Activated CD4-positive, alpha-beta memory T cell treated with anti-CD3 and anti-CD28 coated beads for 36 hours (primary cell): ENCODE measurements around the gene CCDC57. TPM values are rescaled to one million over a fixed set of nuclear protein-coding genes. Genes with fewer than 3 reads are reported as not detected.
"Not testable (repeated sequence)": the region's sequence is repeated elsewhere in the genome, so short reads cannot be mapped to it uniquely, and the experiment has no call there.

ENCODE experiments used
- CTCF ChIA-PET: fragments of 350-600 bp; sonication (Branson Sonifier 250); formaldehyde crosslinking; loops from one replicate; lab custom pipeline; 2021; ENCODE audit warnings: antibody characterized with exemption, inconsistent platforms; lab: Charles Lee
- POLR2A ChIA-PET: fragments of 350-600 bp; sonication (Branson Sonifier 250); formaldehyde crosslinking; loops from one replicate; lab custom pipeline; 2021; ENCODE audit warnings: antibody characterized with exemption; lab: Charles Lee
- DNase-seq: peaks from one replicate; pipeline ENCODE4 v3.0.0-alpha.2; 2020
- H3K27ac Mint-ChIP-seq: one replicate; pipeline ENCODE4 v1.8.0; 2021; ENCODE audit warnings: mixed read lengths
- H3K27me3 Mint-ChIP-seq: one replicate; pipeline ENCODE4 v1.8.0; 2021; ENCODE audit warnings: mixed read lengths
- H3K36me3 Mint-ChIP-seq: one replicate; pipeline ENCODE4 v1.8.0; 2021; ENCODE audit warnings: mixed read lengths
- H3K4me1 Mint-ChIP-seq: one replicate; pipeline ENCODE4 v1.8.0; 2021; ENCODE audit warnings: low read depth, mixed read lengths
- H3K4me3 Mint-ChIP-seq: one replicate; pipeline ENCODE4 v1.8.0; 2021; ENCODE audit warnings: mild to moderate bottlenecking, mixed read lengths
- H3K9me3 Mint-ChIP-seq: one replicate; pipeline ENCODE4 v1.8.0; 2021; ENCODE audit warnings: mixed read lengths
- intact Hi-C: fragments of 100-400 bp; cut with micrococcal nuclease; formaldehyde crosslinking; loops from one replicate; pipeline ENCODE4 v1.15.1; 2023
- total RNA-seq, 2 experiments: library from RNA; stranded (reverse); gene quantifications; one replicate each; pipeline ENCODE4 v1.2.3, GENCODE V29; 2021

Gene CCDC57
- total RNA-seq, 2 experiments from 2014 or later = 49.6 to 51.7 TPM

DNA sequence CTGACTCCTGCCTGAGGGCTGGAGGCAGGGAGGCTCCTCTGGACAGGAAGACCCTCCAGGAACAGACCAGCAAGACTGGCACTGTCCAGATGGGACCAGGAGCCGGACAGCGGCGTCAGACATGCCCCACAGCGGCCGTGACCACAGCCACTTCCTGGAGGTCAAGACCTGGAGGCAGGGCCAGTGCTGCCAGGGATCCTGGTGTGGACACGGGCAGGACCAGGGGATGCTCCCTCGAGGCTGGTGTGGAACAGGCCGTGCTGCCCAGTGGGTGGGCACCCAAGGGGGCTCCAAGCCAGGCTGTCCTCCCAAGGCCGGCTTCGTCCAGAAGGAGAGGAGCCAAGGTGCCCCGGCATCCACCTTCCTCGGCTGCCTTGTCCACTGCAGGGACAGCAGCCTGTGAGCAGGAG, 4.5 kb upstream of the CCDC57 start:
- Mint-ChIP-seq H3K9me3 (no peaks in the 10 kb centered on the region), H3K4me3 (no peak overlapping the region), H3K27ac (peak overlapping the region; percentile 76), H3K4me1 (peaks cover 29% of the 10 kb centered on the region), H3K36me3 (no peaks in the 10 kb centered on the region), H3K27me3 (no peaks in the 10 kb centered on the region)
- ChIA-PET POLR2A (interaction anchor here (1.5 kb wide), 1 partner anchor 11 kb away, joined by 5 read pairs; no protein-coding TSS in a partner anchor), CTCF (no interaction called here)
- no peak for DNase-seq
- intact Hi-C loops = no loop called here

DNA sequence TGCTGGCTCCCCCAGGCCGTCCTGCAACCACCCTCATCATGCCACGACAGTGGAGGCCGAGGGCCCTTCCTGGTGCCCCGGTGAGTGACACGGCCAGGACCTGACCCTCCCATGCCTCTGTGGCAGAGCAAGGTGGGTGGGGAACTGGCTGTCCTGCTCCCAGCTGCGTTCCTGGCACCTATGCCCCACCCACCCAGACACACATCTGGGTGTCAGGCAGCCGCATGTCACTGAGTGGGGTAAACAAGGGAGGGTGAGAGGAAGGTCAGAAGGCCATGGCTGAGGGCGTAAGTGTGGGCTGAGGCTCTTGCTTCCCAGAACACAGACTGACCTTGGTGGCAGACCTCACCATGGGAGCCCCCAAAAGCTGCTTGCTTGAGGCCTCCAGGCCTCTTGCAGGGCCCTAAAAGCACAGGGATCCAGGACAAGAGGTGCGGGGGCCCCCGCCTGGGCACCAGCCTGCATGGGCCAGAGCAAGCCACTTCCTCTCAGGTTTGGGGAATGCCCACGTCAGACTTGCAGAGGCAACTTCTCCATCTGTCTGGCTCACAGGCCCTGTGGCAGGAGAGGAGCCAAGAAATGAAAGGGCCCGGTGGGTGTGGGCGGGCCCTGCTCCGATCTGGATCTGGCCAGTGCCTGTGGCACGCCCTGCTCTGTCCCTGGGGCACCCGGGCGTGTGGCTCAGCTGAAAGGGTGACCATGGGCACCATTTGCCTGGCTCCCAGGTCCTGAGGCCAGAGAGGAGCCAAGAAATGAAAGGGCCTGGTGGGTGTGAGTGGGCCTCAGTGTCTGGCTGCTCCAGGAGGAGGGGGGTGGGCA, 3.9 kb upstream of the CCDC57 start:
- H3K4me3 Mint-ChIP-seq = no peak overlapping the region
- POLR2A ChIA-PET = interaction anchor here (0.9 to 1.5 kb wide), 2 partner anchors 11 to 12 kb away, joined by 4 to 5 read pairs; no protein-coding TSS in a partner anchor

DNA sequence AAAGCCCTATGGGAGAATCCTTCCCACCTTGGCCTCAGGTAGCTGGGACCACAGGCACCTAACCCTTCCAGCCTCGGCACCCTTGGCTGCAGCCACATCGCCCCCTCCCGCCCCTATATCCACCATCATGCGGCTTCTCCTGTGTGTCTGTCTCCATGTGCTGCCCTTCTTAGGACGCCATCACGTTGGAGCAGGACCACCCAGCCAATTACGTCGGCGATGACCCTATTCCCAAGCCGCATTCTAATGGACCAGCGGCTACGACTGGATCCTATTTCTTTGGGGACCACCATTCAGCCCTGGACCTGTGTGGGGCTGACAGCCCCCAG, 3.3 kb upstream of the CCDC57 start:
- H3K27me3 Mint-ChIP-seq = no peaks in the 10 kb centered on the region
- DNase-seq = no peak
- H3K27ac Mint-ChIP-seq = peak overlapping the region; percentile 76
- ChIA-PET POLR2A (interaction anchor here (0.9 to 1.5 kb wide), 2 partner anchors 10 to 12 kb away, joined by 4 to 5 read pairs; no protein-coding TSS in a partner anchor), CTCF (interaction anchor here (1.2 to 1.3 kb wide), 2 partner anchors 10 to 20 kb away, joined by 5 to 7 read pairs; no protein-coding TSS in a partner anchor)
- H3K4me3 Mint-ChIP-seq = no peak overlapping the region
- intact Hi-C loops = loop anchor here (1.0 kb wide), 1 partner anchor 11 kb away; no protein-coding TSS in a partner anchor
- no peaks in the 10 kb centered on the region for H3K9me3 Mint-ChIP-seq
- H3K36me3 Mint-ChIP-seq = no peaks in the 10 kb centered on the region
- peaks cover 33% of the 10 kb centered on the region for H3K4me1 Mint-ChIP-seq

More for the DNA sequence above, 3.9 kb upstream of the CCDC57 start:
- H3K4me1 Mint-ChIP-seq = peaks cover 33% of the 10 kb centered on the region
- DNase-seq = peak; percentile 85
- no peaks in the 10 kb centered on the region for H3K27me3 Mint-ChIP-seq
- H3K36me3 Mint-ChIP-seq = no peaks in the 10 kb centered on the region
- H3K27ac Mint-ChIP-seq = peak overlapping the region; percentile 76
- H3K9me3 Mint-ChIP-seq = no peaks in the 10 kb centered on the region
- CTCF ChIA-PET = interaction anchor here (1.3 kb wide), 1 partner anchor 10 kb away, joined by 7 read pairs; no protein-coding TSS in a partner anchor
- intact Hi-C loops = loop anchor here (1.0 kb wide), 1 partner anchor 11 kb away; no protein-coding TSS in a partner anchor

DNA sequence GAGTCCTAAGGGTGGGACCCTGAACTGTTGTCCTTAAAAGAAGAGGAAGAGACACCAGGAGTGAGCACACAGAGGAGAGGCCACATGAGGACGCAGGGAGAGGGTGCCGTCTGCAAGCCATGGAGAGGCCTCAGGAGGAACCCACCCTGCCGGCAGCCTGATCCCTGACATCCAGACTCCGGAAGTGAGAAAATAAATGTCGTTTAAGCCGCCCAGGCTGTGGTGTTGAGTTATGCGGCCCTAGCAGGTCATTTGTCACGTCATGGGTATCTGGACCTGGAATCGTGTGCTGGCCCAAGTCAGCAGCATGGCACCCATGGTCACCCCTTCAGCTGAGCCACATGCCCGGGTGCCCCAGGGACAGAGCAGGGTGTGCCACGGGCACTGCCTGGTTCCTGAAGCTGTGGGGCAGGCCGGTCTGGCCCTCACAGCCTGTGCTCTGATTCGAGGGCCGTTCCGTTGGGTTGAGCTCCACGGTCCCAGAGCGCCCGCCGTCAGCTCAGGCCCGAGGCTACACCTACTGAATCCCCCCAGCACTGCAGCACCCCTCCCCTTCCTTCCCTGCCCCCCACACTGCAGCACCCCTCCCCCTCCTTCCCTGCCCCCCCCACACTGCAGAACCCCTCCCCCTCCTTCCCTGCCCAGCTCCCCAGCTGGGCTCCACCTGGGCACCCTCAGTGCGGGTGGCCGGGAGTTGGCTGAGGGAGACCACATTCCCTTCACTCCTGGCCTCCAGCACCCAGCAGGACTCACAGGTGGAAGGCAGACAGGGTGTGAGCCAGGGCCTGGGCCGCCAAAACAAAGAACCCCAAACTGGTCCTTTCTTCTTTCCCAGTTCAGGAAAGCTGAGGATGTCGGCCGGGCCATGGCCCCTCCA, 2.7 kb upstream of the CCDC57 start:
- ChIA-PET POLR2A (interaction anchor here (0.9 to 1.5 kb wide), 3 partner anchors 9 to 83 kb away, joined by 3 to 5 read pairs (median 4); no protein-coding TSS in a partner anchor), CTCF (interaction anchor here (1.2 to 1.3 kb wide), 2 partner anchors 9 to 21 kb away, joined by 5 to 7 read pairs; no protein-coding TSS in a partner anchor)
- DNase-seq = no peak
- Mint-ChIP-seq H3K27me3 (no peaks in the 10 kb centered on the region), H3K27ac (peak overlapping the region; percentile 67), H3K36me3 (no peaks in the 10 kb centered on the region), H3K4me1 (peaks cover 33% of the 10 kb centered on the region), H3K9me3 (no peaks in the 10 kb centered on the region), H3K4me3 (peak overlapping the region; percentile 23)
- intact Hi-C loops = no loop called here

DNA sequence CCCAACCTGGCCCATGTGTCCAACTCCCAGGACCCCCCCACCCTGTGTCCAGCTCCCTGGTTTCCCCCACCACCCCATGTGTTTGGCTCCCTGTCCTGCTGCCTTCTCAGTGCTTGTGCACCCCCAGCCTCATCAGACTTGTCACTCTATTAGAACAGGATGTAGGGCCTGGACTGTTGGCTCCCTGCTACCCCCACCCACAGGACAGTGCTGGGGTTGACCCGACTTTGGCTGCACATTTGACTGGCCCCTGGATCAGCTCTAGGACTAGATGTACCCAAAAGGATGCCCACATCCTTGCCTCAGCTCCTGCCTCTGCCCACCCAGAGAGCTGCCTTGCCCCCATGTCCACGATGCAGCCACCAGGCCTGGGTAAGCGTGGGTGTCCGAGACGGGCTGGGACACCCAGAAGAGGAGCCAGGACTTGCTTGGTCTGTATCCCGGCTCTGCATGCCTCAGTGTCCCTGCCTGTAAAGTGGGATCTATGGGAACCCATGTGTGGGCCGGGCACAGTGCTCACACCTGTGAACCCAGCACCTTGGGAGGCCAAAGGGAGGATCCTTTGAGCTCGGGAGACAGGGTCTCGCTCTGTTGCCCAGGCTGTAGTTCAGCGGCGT, 1.5 kb upstream of the CCDC57 start:
- no peaks in the 10 kb centered on the region for H3K27me3 Mint-ChIP-seq
- intact Hi-C loops = no loop called here
- no peaks in the 10 kb centered on the region for H3K36me3 Mint-ChIP-seq
- H3K27ac Mint-ChIP-seq = peak overlapping the region; percentile 51
- ChIA-PET POLR2A (interaction anchor here (0.5 to 1.6 kb wide), 5 partner anchors 12 to 89 kb away, joined by 3 to 6 read pairs (median 3); partner anchors contain the start of gene SLC16A3), CTCF (interaction anchor here (0.7 to 1.0 kb wide), 2 partner anchors 8 to 22 kb away, joined by 3 read pairs; no protein-coding TSS in a partner anchor)
- H3K4me1 Mint-ChIP-seq = peaks cover 37% of the 10 kb centered on the region
- no peaks in the 10 kb centered on the region for H3K9me3 Mint-ChIP-seq
- H3K4me3 Mint-ChIP-seq = peak overlapping the region; percentile 13
- no peak for DNase-seq

DNA sequence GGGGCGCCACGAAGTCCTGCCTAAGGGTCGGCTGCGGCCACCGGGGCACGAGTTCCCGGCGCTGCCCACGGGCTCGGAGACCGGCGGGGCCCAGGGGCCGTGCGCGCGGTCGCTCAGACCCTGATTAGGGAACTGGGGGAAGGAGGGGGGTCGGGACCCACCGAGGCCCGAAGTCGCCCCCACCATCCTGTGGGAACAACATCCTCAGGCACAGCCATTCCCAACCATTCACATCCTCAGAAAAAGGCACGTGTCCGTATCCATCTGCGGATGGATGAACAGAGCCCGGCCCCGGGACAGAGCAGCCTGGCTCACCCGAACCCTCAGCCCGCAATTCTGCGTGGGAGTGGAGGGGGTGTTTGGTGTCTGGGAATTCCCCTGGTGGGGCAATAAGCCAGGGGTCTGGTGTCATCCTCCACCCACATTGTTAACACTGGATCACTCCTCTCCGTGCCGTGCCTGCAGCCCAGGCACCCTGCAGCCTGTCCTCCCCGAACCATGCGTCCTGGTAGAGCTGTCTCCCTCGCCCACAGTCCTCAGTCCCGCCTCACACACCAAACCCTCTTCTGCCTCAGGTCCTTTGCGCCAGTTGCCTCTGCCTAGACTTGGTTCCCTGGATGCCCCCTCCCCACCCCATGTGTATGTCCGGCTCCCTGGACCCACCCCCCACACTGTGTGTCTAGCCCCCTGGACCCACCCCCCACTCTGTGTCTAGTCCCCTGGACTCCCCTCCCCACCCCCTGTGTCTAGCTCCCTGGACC, 789 bp upstream of the CCDC57 start:
- no peaks in the 10 kb centered on the region for H3K9me3 Mint-ChIP-seq
- H3K4me1 Mint-ChIP-seq = peaks cover 37% of the 10 kb centered on the region
- H3K36me3 Mint-ChIP-seq = no peaks in the 10 kb centered on the region
- H3K4me3 Mint-ChIP-seq = peak overlapping the region; percentile 74
- no peaks in the 10 kb centered on the region for H3K27me3 Mint-ChIP-seq
- peak; percentile 81 for DNase-seq
- ChIA-PET POLR2A (interaction anchor here (1.2 to 1.6 kb wide), 3 partner anchors 15 to 89 kb away, joined by 3 to 6 read pairs (median 3); partner anchors contain the start of gene SLC16A3), CTCF (interaction anchor here (0.7 to 2.1 kb wide), 3 partner anchors 7 to 23 kb away, joined by 3 to 5 read pairs (median 3); no protein-coding TSS in a partner anchor)
- H3K27ac Mint-ChIP-seq = peak overlapping the region; percentile 84
- intact Hi-C loops = no loop called here

DNA sequence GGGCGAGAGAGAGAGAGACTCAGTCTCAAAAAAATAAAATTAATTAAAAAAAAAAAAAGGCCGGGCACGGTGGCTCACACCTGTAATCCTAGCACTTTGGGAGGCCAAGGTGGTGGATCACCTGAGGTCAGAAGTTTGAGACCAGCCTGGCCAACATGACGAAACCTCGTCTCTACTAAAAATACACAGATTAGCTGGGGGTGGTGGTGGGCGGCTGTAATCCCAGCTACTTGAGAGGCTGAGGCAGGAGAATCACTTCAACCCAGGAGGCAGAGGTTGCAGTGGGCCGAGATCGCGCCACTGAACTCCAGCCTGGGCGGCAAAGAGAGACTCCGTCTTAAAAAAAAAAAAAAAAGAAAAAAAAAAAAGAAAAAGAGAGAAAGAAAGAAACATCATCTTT, 2.0 kb downstream of the CCDC57 start:
- DNase-seq, H3K27me3 Mint-ChIP-seq, POLR2A ChIA-PET, intact Hi-C loops, H3K36me3 Mint-ChIP-seq, H3K9me3 Mint-ChIP-seq, H3K4me3 Mint-ChIP-seq, H3K27ac Mint-ChIP-seq: not testable (repeated sequence)
- H3K4me1 Mint-ChIP-seq = peaks cover 38% of the 10 kb centered on the region
- CTCF ChIA-PET = interaction anchor here (0.5 kb wide), 1 partner anchor 107 kb away, joined by 3 read pairs; the partner anchor contains the start of gene CD7

DNA sequence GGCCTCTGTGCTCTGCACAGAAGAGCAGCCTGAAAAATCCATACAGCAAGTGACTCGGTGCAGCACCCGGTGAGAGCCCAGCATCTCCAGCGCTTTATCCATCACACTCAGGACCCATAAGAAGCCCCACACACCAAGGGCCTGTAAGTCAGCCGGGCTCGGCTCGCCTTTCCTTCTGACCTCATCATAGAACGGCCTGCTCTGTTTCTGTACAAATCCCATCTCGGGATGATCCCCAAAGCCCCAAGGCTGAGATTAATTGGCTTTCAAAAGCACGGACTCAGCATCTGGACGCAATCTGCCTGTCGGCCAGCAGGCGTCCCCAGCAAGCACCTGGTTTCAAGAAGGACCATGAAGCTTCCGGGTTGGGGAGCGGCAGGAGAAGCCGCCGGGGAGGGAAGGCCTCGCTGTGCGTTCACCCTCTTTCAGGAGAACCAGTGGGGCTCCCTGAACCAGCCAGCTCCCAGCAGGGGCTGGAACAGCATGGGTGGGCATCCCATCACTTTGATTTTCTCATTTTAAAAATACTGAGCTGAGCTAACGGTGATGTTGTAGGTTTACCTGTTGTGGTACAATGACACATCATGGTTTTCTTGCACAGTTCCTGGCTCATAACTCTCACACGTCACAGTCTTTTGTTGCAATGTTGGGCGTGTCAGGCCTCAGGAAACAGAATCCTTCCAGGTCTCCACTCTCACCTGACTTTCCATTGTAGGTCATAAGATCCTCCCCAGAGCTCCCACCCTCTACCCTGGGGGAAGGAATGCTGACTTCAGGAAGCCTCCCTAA, 6.7 kb downstream of the CCDC57 start:
- Mint-ChIP-seq H3K9me3 (no peaks in the 10 kb centered on the region), H3K36me3 (peaks cover 5% of the 10 kb centered on the region), H3K4me3 (peak overlapping the region; percentile 63), H3K27me3 (no peaks in the 10 kb centered on the region), H3K4me1 (peaks cover 53% of the 10 kb centered on the region), H3K27ac (peak overlapping the region; percentile 93)
- intact Hi-C loops = loop anchor here (1.0 to 5.0 kb wide), 3 partner anchors 10 to 91 kb away; no protein-coding TSS in a partner anchor
- CTCF ChIA-PET = interaction anchor here (0.6 to 1.6 kb wide), 31 partner anchors 8 to 398 kb away, joined by 3 to 8 read pairs (median 4); partner anchors contain the start of genes CENPX, LRRC45, SECTM1 and SLC16A3
- DNase-seq = peak; percentile 89
- POLR2A ChIA-PET = interaction anchor here (1.0 to 1.9 kb wide), 5 partner anchors 11 to 314 kb away, joined by 3 to 7 read pairs (median 4); partner anchors contain the start of genes FOXK2 and SLC16A3

DNA sequence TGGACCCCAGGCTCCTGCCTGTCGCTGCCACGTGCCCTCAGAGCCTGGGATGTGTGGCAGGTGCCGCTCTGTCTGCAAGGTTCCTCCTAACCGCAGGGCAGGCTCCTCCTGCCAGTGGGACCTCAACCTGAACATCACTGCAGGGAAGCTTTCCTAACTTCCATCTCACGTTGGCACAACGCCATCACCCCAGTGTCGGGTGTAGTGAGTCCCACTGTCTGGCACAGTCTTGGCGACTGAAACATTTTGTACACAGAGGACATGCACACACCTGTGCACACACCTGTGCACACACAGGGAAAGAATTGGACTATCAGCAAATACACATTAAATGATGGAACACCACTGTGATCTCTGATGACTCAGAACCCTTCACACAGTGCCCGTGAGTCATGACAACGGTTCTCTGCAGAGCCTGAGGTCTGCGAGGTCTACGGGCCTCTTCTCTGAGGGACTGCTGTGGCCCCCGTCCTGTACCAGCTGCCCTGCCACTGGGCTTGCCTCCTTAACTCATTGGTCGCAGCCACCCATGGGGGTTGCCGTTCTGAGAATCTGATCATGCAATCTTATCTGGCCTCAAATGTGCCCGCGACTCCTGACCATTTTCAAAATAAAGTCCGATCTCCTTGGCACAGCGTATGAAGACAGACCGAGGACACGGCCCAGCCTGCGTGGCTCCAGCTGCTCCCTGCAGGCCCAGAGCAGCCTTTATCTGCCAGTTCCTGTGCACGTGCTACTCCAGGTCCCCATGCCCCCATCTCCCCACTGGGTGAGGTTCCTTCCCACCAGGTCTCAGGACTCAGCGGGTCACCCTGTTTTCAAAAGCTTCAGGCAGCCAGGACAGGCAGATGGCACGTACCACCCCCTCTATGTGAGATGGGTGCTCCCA, 7.6 kb downstream of the CCDC57 start:
- no peaks in the 10 kb centered on the region for H3K9me3 Mint-ChIP-seq
- peaks cover 59% of the 10 kb centered on the region for H3K4me1 Mint-ChIP-seq
- no peaks in the 10 kb centered on the region for H3K27me3 Mint-ChIP-seq
- no peak overlapping the region for H3K4me3 Mint-ChIP-seq
- DNase-seq = peak; percentile 71
- peaks cover 7% of the 10 kb centered on the region for H3K36me3 Mint-ChIP-seq
- ChIA-PET CTCF (interaction anchor here (0.7 to 1.6 kb wide), 19 partner anchors 8 to 399 kb away, joined by 3 to 8 read pairs (median 4); partner anchors contain the start of genes CENPX, DCXR, LRRC45 and SLC16A3), POLR2A (interaction anchor here (1.0 to 1.9 kb wide), 5 partner anchors 11 to 314 kb away, joined by 3 to 7 read pairs (median 4); partner anchors contain the start of genes FOXK2 and SLC16A3)
- peak overlapping the region; percentile 93 for H3K27ac Mint-ChIP-seq
- intact Hi-C loops = loop anchor here (1.0 to 5.0 kb wide), 3 partner anchors 11 to 92 kb away; no protein-coding TSS in a partner anchor
